SK-N-MC (cell line): ENCODE data around the gene ACTR2.

Experiments used
- EZH2 ChIP-seq: fragments of 200-600 bp; sonication (generic); IDR thresholded peaks from one replicate; pipeline ENCODE4 v1.6.1; 2017; ENCODE audit warnings: antibody characterized with exemption
- POLR2AphosphoS5 ChIP-seq: IDR thresholded peaks from 2 replicates; pipeline ENCODE4 v1.6.1; 2012; ENCODE audit warnings: mild to moderate bottlenecking, low read depth, low read length, borderline replicate concordance

- TF ChIP-seq POLR2AphosphoS5 (no peak), EZH2 (no peak)
Measured at GRCh38 chr2:65231121-65231520, 3.5 kb downstream of the ACTR2 start.
